Measurements from ENCODE around the gene MARCHF10. TPM values are rescaled to one million over a fixed set of nuclear protein-coding genes. Genes with fewer than 3 reads are reported as not detected.

Gene MARCHF10
- total RNA-seq: under 0.01 and 0.38 TPM in 2 replicates

DNA sequence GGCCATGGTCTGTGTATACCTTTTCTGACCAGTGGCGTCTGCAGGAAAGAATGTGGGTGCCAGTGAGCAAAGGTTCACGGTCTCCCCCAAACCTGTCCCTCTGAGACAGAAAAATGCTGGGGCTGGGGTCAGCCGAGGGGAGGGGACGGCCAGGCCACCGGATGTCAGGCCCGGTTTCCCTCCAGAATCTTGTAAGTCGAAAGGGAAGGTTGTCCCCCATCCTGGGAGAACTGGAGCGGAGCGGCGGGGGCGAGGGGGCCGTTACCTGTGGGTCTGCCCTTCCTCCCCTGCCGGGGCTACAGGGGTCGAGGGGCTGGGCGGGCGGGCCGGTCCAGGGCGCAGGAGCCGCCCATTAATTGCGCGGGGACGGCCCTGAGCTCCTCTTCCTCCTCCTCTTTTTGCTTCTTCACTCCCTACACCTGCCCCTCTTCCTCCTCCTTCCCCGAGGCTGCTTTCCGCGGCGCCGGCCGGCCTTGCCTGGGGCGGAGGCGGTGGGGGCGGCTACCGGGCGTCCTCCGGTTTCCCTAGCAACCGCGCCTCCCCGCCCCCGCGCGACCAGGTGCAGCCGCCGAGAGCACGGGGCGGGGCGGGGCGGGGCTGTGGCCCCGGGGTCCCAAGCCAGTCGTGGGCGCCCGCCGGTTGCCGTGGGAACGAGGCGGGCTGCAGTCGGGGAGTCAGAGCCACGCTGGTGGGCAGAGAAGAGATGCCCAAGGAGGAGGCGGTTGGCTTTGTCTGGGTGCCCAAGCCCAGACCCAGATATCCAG lies at the start of gene MARCHF10:
TSS of gene MARCHF10 (minus strand) at position 503 of the 764 bp plus-strand sequence. CDS start 6,579 bp downstream, outside the sequence.

Other genes with a start within 250 kb of the MARCHF10 start
- 44.9 and 109 TPM in 2 replicates for gene MRC2, start 180.6 kb downstream of the MARCHF10 start, total RNA-seq
- gene TANC2, start 157.9 kb upstream of the MARCHF10 start, total RNA-seq: 28.6 and 30.5 TPM in 2 replicates